ENCODE data around the gene INCENP. TPM values are rescaled to one million over a fixed set of nuclear protein-coding genes. Genes with fewer than 3 reads are reported as not detected.

The INCENP gene
- polyA plus RNA-seq, 1 donor from 2014 or later: 5.9 TPM

GRCh38 chr11:62172294-62172693 lies 48.5 kb downstream of the INCENP start:
- H3K9me2 ChIP-seq (ENCODE audit: insufficient read depth, low read length): no peaks in the 10 kb centered on the region
- no peaks in the 10 kb centered on the region for H3K27me3 ChIP-seq (ENCODE audit: insufficient read depth, low read depth, low read length)
- H4K20me1 ChIP-seq (ENCODE audit: insufficient read depth): no peaks in the 10 kb centered on the region

DNA sequence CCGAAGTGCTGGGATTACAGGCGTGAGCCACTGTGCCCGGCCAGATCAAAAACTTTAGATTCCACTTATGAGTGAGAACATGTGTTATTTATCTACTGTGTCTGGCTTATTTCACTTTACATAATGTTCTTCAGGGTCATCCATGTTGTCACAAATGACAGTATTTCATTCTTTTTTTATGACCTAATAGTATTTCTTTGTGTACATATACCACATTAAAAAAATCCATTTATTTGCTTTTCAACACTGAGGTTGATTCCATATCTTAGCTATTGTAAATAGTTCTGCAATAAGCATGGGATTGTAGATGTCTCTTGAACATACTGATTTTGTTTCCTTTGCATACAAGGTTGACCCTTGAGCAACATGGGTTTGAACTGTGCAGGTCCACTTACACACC lies 53.0 kb downstream of the INCENP start:
- H3K9me2 ChIP-seq (ENCODE audit: insufficient read depth, low read length): no peaks in the 10 kb centered on the region
- no peaks in the 10 kb centered on the region for H3K79me2 ChIP-seq (replicated peaks; ENCODE audit: insufficient read depth, low read length)
- no peaks in the 10 kb centered on the region for H3K27me3 ChIP-seq (ENCODE audit: insufficient read depth, low read depth, low read length)
- no peaks in the 10 kb centered on the region for H4K20me1 ChIP-seq (ENCODE audit: insufficient read depth)
- H3K27ac ChIP-seq (ENCODE audit: low read length): no peak overlapping the region
- no peaks in the 10 kb centered on the region for H3F3A ChIP-seq (ENCODE audit: insufficient read depth, low read length, poor library complexity, severe bottlenecking)
- TF ChIP-seq CTCF (IDR thresholded peaks at IDR 0.05; ENCODE audit: poor library complexity, severe bottlenecking) (no peak), RAD21 (conservative IDR thresholded peaks at IDR 0.05) (no peak), SMC3 (conservative IDR thresholded peaks at IDR 0.05; ENCODE audit: poor library complexity) (no peak), EZH2 (IDR thresholded peaks at IDR 0.05; ENCODE audit: borderline replicate concordance, insufficient read depth, low read length, poor library complexity, severe bottlenecking) (no peak), MXI1 (conservative IDR thresholded peaks at IDR 0.05; ENCODE audit: poor library complexity, severe bottlenecking) (no peak), EP300 (conservative IDR thresholded peaks at IDR 0.05; ENCODE audit: poor library complexity, severe bottlenecking) (no peak), POLR2AphosphoS5 (IDR thresholded peaks at IDR 0.05) (no peak), TAF1 (IDR thresholded peaks at IDR 0.05; ENCODE audit: low read depth) (no peak)
- H3K4me2 ChIP-seq (ENCODE audit: low read length): no peak overlapping the region
- no peak overlapping the region for H3K9ac ChIP-seq (ENCODE audit: low read length)
- H2AFZ ChIP-seq (ENCODE audit: low read depth, low read length): no peak overlapping the region
- no peaks in the 10 kb centered on the region for H3K9me3 ChIP-seq (ENCODE audit: low read length)
- no peak overlapping the region for H3K4me3 ChIP-seq (ENCODE audit: low read length)
- no peaks in the 10 kb centered on the region for H3K36me3 ChIP-seq (ENCODE audit: insufficient read depth, low read length)

More at GRCh38 chr11:62172294-62172693, 48.5 kb downstream of the INCENP start:
- H3K4me3 ChIP-seq (ENCODE audit: low read length): no peak overlapping the region
- H3F3A ChIP-seq (ENCODE audit: insufficient read depth, low read length, poor library complexity, severe bottlenecking): no peaks in the 10 kb centered on the region
- H3K79me2 ChIP-seq (replicated peaks; ENCODE audit: insufficient read depth, low read length): no peaks in the 10 kb centered on the region
- no peaks in the 10 kb centered on the region for H3K36me3 ChIP-seq (ENCODE audit: insufficient read depth, low read length)
- H3K9ac ChIP-seq (ENCODE audit: low read length): no peak overlapping the region
- H3K27ac ChIP-seq (ENCODE audit: low read length): no peak overlapping the region
- TF ChIP-seq POLR2AphosphoS5 (IDR thresholded peaks at IDR 0.05) (no peak), MXI1 (conservative IDR thresholded peaks at IDR 0.05; ENCODE audit: poor library complexity, severe bottlenecking) (no peak), EZH2 (IDR thresholded peaks at IDR 0.05; ENCODE audit: borderline replicate concordance, insufficient read depth, low read length, poor library complexity, severe bottlenecking) (no peak)
- no peak overlapping the region for H3K4me2 ChIP-seq (ENCODE audit: low read length)
- no peaks in the 10 kb centered on the region for H3K9me3 ChIP-seq (ENCODE audit: low read length)
- no peak overlapping the region for H2AFZ ChIP-seq (ENCODE audit: low read depth, low read length)

DNA sequence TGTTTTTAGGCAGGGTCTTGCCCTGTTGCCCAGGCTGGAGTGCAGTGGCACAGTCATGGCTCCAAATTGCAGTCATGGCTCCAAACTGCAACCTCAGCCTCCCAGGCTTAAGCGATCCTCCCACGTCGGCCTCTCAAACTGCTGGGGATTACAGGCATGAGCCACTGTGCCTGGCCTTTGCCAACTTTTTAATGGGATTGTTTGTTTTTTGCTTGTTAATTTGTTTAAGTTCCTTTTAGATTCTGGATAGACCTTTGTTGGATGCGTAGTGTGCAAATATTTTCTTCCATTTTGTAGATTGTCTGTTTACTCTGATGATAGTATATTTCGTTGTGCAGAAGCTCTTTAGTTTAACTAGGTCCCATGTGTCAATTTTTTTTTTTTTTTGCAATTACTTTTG lies 56.2 kb downstream of the INCENP start:
- TF ChIP-seq CTCF (IDR thresholded peaks at IDR 0.05; ENCODE audit: poor library complexity, severe bottlenecking) (no peak), RAD21 (conservative IDR thresholded peaks at IDR 0.05) (no peak), MXI1 (conservative IDR thresholded peaks at IDR 0.05; ENCODE audit: poor library complexity, severe bottlenecking) (no peak), POLR2AphosphoS5 (IDR thresholded peaks at IDR 0.05) (no peak), SMC3 (conservative IDR thresholded peaks at IDR 0.05; ENCODE audit: poor library complexity) (no peak)
- no peaks in the 10 kb centered on the region for H3K36me3 ChIP-seq (ENCODE audit: insufficient read depth, low read length)
- H4K20me1 ChIP-seq (ENCODE audit: insufficient read depth): no peaks in the 10 kb centered on the region

More for the DNA sequence above, 56.2 kb downstream of the INCENP start:
- no peaks in the 10 kb centered on the region for H3K79me2 ChIP-seq (replicated peaks; ENCODE audit: insufficient read depth, low read length)
- H3K4me2 ChIP-seq (ENCODE audit: low read length): no peak overlapping the region
- no peaks in the 10 kb centered on the region for H3K27me3 ChIP-seq (ENCODE audit: insufficient read depth, low read depth, low read length)
- no peaks in the 10 kb centered on the region for H3K9me3 ChIP-seq (ENCODE audit: low read length)
- no peak overlapping the region for H3K27ac ChIP-seq (ENCODE audit: low read length)
- H3K9ac ChIP-seq (ENCODE audit: low read length): no peak overlapping the region
- H3F3A ChIP-seq (ENCODE audit: insufficient read depth, low read length, poor library complexity, severe bottlenecking): no peaks in the 10 kb centered on the region
- H3K4me3 ChIP-seq (ENCODE audit: low read length): no peak overlapping the region
- H3K9me2 ChIP-seq (ENCODE audit: insufficient read depth, low read length): no peaks in the 10 kb centered on the region
- no peak overlapping the region for H2AFZ ChIP-seq (ENCODE audit: low read depth, low read length)
